NCI-H510A treated with DMSO at 0.1 percent for 48 hours (cell line): ENCODE data around the gene DAB2.
A peak's percentile ranks its signal among the peaks of the same experiment; 100 is the strongest.

ENCODE experiments used
- DNase-seq: peaks from one replicate; lab custom pipeline; 2025; lab: John Stamatoyannopoulos, UW

The DAB2 gene

DNA sequence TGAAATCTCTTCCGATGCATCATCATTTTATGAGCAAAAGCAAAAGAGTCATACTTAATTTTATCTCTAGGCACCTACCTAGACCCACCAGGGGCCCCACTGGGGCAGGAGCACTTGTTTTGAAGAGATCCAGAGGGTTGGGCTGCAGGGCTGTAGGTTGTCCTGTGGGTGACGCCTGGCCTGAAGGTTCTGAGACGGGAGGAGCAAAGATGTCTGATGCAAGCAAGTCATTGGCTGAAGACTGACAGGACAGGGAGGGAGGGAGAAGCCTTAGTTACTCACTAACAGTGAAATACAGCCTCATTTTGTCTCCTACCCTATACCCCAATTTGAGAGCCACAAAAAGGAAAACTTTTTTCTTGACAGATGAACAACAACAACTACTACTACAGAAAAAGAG lies 43.4 kb downstream of the DAB2 start:
- no peak for DNase-seq

DNA sequence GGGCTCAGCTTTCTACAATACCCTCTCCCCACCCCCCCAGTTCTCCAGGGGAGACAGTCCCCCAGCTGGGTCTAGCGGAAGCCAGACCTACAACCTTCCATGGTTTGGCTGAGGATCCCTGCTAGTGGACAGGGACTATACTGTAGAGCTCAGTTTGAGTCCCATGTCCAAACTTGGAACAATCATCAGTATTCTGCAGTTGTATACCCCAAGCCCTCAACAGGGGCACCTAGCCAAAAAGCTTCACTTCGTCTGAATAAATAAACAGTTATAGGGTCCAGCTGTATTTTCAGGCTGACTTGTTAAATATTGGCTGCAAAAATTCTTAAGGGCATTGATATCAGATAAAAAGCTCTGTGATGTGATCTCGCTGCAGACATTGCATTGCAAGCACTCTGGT lies 45.1 kb downstream of the DAB2 start:
- no peak for DNase-seq

DNA sequence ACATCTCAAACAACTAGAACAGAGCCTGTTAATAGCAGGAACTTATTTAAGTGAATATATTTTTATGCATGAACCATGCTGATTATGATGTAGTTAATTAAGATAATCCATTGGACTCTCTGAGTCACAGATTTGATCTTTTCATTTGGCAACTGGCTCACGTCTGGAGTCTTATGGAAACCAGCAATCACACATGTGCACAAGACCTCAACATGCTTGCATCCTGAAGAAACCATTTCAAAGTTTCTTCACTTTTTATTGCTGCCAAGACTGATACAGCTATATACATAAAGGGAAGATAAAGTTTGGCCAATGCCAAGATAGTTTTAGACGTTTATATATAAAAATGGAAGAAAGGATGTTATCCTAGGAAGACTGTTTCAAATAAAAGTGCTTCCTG lies 47.2 kb downstream of the DAB2 start:
- no peak for DNase-seq

DNA sequence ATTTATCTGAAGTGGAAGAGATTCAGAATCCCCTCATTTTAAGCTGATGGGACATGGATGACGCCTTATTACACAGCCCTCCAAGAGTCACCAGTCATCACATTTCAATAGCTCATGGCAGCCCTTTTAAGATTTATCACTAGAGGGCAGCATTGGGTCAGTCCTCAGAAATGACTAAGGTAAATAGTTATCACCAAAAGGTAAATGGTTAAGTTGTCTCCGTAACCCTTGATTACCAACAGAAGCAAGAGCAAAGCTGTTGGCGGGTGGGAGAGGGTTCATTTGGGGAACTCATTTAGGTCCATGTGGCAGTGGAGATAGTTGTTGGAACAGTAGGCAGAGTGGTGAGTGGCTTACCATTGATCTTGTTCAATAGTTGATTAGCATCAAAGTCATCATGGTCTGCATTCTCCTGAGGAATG lies 48.5 kb downstream of the DAB2 start:
- DNase-seq, result peak; percentile 16

DNA sequence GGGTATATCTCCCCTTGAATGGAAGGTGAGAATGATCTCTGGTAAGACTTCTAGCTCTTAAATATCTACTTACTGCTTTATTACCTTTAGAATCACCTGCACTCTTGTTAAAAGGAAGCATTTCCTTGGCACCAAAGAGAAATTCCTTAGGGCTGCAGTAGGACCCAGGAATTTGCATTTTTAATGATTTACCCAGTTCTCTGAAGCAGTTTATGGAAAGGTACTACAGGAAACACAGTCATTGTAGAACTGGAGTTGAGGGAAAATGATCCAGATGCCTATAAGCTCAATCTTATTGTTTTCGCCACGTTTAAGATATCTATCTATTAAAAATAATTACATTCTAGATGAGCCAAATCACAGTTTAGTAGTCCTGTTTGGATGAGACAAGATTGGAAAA lies 51.0 kb downstream of the DAB2 start:
- no peak for DNase-seq

DNA sequence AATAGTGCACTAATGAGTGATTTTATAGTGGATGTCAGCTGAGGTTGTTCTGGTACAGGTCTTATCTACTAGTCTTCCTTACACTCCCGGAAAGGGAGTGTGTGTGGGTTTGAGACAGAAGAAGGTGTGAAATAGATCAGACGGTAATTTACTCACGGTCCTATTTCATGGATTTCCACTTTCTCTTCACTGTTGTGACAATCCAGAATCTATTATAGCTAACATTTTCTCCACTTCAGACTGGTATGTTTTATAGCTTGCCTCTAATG lies 53.5 kb downstream of the DAB2 start:
- no peak for DNase-seq

DNA sequence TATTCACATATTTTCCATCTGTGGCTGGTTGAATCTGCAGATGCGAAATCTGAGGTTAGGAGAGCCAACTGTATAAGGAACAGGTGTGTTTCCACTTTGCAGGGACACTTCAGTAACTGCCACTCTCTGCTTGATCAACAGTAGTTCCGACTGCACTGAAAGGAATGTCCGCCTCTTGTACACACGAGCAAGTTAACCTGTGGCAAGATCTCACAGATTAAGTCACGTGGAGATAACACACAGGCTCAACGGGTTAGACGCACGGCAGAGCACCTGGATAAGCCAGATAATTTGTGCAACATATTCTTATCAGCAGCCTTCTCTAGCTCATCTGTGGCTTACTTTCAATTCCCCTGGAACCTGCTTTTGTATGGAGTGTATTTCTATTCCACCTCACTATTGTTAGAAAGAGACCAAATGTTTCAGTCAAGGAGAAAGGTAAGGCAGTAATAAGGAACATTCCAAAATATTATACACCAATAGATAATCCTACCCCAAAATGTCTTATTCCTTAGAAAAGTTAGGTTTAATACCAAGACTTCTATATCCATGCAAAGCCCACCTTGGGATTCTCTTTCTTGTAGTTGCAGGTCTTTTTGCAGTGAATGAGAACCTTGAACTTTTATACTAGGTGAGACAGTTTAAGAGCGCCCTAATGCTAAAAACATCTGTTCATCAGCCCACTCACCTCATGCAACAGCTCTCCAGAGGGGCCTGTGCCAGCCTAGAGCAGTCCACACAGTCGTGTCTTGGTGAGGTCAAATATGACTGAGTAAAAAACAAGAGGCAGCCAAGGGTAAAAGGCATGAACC lies 54.0 kb downstream of the DAB2 start:
- DNase-seq, result no peak

DNA sequence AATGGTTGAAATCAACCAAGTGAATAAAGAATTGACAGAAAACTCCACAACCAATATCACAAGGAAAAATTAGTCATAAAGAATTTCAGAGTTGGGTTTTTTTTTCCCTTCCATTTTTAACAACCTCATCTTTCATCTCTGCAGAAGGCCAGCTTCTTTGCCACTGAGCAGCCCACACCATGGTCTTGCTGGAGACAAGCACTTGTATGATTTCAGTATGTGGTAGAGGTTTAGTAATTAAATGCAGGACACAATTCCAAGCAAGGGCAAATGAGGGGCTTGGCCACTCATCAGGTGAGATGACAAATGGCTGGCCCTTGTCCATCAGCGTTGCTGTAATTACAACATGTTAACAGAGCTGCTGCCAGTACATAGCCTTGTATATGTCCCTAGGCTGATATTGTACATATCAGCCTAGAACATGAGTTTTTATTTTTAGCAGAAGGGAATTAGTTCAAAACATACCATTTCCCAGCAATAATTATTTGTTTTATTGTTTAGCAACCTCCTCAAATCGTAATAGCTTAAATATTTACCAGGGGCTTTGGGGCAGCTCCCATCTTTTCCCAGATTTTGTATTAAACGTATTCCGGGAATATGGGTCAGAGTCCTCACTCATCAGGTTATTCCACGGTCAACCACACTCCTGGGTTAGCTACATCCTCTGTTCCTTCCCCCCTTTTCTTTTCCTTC lies 55.5 kb downstream of the DAB2 start:
- no peak for DNase-seq

DNA sequence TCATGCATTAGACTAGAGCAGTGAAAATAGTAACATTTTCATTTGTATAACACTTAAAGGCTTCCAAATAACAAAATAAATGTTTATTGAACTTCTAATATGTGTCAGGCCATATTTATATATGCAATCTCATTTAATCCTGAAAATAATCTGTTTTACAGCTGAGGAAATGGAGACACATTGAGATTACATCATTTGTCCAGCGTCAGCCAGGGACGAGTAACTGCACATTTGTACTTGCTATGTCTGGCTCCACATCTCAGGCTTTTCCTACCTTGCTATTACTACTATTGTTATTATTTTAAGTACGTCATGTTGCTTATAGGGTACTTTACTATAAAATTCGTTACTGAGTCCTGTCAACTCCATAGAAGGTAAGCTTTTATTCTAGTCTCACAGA lies 56.7 kb downstream of the DAB2 start:
- no peak for DNase-seq

DNA sequence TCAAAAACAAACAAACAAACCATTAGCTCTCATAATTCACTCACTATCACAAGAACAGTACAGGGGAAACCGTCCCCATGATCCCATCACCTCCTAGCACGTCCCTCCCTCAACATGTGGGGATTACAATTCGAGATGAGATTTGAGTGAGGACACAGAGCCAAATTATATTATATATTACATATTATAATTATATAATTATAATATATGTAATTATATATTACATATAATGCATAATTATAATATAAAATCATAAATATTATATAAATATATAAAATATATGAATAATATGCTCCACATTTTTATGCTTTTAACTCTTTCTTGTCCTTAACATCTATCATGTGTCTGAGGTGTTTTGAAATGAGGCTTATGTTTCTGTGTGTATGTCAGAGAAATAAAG lies 57.1 kb downstream of the DAB2 start:
- no peak for DNase-seq

DNA sequence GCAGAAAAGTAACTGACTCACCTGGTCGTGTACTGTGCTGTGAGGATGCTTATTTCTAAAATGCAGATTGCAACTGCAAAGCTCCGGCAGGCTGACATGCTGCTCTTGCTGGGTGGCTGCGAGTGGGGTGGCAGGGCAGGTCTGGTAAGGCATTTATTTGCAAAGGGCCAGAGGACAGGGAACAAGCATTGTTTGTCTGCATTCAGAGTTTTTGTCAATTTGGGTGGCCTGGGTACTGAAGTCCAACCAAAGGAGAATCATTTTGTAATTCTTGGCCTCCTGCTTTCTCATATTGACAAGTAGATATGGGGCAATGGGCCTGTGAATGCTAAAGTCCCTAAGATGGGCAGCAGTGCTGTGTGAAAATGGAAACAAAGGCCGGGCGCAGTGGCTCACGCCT lies 60.4 kb downstream of the DAB2 start, which contains the start of gene C9:
Gene C9 (minus strand): TSS at position 129 of the 400 bp plus-strand sequence. CDS start 31 bp downstream, at position 98.
- no peak for DNase-seq

DNA sequence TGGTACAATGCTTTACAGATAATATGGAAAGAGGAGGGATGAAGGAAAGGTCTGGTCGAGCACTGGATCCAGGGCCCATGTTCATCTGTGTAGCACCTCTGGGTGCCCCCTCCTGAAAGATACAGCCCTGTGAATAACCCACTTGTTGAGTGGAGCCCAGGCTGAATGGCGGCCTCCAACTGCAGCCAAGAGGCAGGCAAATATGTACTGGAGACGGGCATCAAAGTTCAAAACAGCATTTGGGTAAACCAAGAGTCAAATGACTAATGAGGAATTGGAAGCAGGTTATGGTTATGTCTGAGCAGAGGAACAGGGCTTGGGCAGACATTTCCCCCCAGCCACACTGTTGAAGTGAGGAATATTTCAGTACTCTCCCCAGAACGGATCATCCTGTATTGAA lies 61.6 kb downstream of the DAB2 start:
- DNase-seq, result no peak

DNA sequence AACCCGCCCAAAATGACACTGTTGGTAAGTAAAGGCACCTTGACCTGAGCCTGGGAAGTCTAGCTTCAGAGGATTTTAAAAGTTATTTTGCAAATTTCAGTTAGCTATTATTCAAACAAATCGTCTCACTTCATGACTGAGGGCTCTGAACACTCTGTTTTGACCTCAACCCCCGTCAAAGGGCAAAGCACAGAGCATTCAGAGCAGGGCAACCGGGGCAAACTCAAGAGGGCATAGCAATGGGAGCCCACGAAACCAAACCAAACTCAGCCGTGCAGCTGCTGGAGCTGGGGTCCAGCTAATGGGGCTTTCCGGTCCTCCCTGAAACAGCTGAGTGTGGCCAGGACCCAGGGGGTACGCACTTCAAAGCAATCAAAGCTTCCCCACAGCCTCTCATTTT lies 62.1 kb downstream of the DAB2 start:
- DNase-seq, result no peak

DNA sequence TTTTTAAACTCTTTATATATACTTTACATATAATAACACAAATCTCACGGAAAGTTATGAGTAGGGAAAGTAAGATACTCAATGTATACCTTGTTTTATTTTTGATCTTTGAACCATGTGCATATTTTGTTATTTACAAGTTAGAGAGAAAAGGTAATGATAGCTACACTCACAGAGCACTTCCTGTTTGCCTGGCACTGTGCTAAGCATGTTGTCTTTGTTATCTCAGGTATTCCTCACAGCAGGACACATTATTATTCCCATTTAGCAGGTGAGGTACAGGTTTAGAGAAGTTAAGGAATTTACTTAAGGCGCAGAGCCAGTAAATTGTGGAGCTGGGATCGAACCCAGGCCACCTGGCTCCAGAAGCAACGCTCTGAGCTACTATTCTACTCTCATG lies 63.5 kb downstream of the DAB2 start:
- no peak for DNase-seq

DNA sequence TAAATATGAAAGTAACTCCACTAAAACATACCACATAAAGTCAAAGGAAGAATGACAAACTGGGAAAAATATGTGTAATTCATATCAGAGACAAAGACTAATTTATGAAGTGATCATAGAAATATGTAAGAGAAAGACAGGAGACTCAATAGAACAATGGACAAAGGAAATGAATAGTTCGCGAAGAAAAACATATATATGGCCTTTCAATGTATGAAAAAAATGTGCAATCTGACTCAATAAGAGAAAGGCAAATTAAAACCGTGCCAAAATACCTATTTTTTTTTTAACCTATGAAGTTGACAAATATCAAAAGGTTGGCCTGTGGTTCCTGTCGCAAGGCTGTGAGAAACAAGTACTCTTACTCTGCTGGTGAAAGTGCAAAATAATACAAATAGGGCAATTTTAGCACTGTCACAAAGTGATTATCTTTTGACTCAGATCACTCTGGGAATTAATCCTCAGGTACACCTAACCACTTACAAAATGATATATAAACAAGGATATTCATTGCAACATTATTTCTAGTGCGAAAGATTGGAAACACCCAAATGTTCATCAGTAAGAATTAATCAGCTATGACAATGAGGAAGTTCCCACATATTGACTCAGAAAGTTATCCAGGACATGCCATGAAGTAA lies 64.2 kb downstream of the DAB2 start:
- no peak for DNase-seq

DNA sequence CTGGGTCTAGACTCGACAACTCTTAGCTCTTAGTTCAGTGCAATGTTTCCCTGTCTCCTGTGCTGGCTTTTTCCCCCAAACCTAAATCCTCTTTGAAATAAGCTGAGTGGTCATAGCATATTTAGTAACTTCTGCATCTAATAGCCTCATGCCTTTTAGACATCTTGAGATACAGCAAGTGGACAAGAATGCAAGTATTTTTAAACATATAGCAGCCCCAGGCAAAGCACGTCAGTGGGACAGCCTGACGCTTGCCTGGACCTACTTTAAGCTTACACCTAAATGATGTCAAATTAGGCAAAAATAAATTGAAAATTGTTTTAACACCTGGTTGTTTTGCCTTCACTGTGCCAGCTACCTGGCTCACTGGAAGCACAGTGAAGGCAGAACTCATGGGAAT lies 68.5 kb downstream of the DAB2 start:
- DNase-seq, result no peak

DNA sequence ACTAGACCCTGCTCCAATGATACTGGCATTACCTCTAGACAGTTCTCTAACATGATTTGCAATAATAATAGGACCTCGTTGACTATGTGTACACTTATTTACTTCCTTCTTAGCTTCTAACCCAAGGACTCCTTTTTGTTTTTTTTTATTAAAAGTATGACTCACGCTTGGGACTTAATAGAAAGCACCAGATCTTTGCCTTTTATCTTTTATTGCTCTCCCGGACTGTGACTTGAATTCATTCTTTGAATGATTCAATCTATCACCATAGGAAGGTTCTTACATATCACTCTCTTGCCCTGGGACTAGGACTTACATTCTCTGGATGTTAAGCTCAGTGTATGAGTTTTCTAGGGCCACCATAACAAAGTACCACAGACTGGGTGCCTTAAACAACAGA lies 69.5 kb downstream of the DAB2 start:
- no peak for DNase-seq

DNA sequence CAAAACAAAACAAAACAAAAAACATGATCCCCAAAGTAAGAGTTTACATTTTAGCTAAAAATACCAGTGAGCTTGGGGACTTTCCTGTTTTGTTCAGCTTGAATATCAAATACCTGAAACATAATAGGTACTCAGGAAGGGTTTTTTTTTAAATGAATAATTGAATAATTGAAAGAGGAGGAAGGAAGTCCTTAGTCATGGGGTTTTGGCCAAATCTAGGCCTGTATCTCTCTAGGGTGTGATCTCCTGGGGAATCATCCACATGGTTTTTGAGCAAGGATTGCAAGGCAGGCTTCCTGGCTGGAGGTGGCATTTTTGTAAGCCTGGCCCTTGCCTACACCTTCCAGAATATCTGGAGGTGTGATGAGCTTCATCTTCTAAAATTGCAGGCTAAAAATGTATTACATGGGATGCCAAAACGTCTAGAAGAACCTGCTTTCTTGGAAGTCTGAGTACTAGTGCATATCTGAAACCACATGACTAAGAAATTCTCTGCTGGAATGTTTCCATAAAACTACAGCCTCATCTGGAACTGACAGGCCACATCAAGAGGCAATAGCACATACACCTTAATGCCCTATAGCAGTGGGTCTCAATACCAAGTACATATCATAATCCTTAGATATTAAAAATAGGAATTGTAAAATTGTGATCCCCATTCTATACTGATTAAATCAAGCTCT lies 70.9 kb downstream of the DAB2 start:
- DNase-seq, result no peak

DNA sequence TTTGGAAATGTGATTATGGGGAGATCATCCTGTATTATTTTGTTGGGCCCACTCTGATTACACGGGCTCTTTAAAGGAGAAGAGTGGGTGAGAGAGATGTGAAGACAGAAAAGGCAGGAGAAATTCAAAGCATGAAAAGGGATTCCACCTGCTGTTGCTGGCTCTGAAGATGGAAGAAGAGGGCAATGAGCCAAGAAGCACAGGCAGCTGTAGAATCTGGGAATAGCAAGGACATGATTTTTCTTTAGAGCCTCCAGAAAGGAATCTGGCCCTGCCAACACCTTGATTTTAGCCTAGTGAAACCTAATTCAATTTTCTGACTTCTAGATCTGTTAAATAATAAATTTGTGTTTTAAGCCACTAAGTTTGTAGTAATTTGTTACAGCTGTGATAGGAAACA lies 71.8 kb downstream of the DAB2 start:
- no peak for DNase-seq

DNA sequence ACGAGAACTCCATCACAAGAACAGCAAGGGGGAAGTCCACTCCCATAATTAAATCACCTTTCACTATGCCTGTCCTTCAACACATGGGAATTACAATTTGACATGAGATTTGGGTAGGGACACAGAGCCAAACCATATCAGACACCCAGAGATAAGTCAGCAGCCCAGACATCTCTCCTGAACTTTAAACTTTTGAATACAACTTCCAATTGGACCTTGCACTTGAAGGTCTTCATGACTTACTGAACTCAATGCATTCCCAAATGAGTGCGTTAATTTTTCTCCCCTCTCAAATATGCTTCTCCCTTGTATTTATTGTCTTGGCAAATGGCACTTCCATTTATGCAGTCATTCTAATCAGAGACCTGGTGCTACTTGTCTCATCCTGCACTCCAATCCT lies 72.6 kb downstream of the DAB2 start:
- no peak for DNase-seq

DNA sequence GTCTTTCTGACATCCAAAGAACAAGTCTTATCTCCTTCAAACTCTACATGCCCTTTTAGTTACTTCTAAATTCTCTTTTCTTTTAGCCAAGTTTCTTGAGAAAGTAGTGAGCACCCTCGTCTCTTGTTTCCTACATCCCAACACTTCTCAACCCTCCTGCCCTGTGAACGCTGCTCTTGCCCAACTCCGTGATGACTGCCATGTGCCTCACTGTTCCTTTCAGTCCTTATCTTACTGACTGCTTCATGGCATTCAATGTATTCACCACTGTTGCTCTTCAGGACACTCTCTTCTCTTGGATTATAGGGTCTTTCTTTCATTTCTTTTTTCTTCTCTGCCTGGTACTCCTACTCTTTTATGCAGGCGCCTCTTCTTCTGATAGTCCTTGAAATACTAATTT lies 75.3 kb downstream of the DAB2 start:
- DNase-seq, result no peak

DNA sequence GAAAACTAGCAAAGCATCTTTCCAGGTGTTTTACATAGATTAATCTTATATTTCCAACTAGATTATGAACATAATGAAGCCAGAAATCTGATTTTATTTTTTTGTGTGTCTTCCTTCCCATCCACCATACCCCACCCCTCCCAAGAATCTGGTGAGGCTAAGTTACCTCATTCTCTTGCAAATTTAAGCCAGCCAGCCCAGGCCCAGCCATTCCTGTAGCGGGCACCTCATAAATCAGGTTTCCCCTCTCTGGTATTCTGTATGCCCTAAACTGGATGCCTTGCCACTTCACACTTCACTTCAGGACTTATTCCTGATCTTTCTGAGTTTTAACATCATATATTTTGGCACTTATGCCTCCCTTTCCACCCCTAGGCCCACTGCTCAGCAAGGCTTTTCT lies 82.3 kb downstream of the DAB2 start:
- DNase-seq, result no peak

DNA sequence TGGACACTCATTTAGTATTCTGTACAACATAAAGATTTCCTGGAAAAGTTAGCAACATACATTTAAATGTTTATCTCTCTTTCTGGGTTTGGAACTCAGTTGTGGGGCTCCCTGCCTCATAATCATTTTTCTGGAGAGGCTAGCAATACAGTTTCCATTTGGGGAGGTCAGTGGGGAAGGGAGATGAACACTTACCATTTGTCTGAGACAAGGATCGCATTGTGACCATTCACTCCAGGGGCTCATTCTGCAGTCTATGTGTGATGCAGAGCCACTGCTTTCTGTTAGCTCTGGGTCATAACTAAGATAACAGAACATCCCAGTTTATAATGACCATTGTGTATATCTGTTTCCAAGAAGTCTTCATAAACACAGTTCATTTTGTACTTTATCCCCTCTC lies 82.9 kb downstream of the DAB2 start:
- DNase-seq, result no peak
